HCT116 (cell line): ENCODE results near the gene TTLL11. TPM values are rescaled to one million over a fixed set of nuclear protein-coding genes. Genes with fewer than 3 reads are reported as not detected.

Experiments used
- ATAC-seq: fragments of 200-7000 bp; cut with Tn5 transposase; 2 replicates; pipeline ENCODE4 v1.9.1; 2020; ENCODE audit warnings: mild to moderate bottlenecking, moderate library complexity
- BruUV-seq: library from RNA; stranded (reverse); fragments of 400-500 nt; replicated peaks from 2 replicates; lab custom pipeline; 2021; lab: Mats Ljungman, UMichigan
- CTCF ChIA-PET: fragments of 300-600 bp; sonication (Branson Sonifier 250); formaldehyde crosslinking; loops from one replicate; lab custom pipeline; 2021; ENCODE audit warnings: antibody characterized with exemption; lab: Charles Lee
- POLR2A ChIA-PET: fragments of 300-600, 350-600 bp; sonication (Branson Sonifier 250); formaldehyde crosslinking; loops from one replicate; lab custom pipeline; 2021; ENCODE audit warnings: antibody characterized with exemption; lab: Charles Lee
- RAD21 ChIA-PET, 2 experiments: fragments of 300-600 bp; sonication (Branson Sonifier 250); formaldehyde crosslinking; loops; one replicate each; lab custom pipeline; 2023; ENCODE audit warnings: low total read pairs in 2 of 2; ENCODE audit not compliant: uncharacterized antibody in 2 of 2, unreplicated experiment in 2 of 2, low non-redundant PET in 1 of 2; lab: Charles Lee
- DNase-seq: peaks from one replicate; pipeline ENCODE4 v3.0.0-alpha.2; 2010; ENCODE audit warnings: low read depth, low spot score
- H2AFZ ChIP-seq: fragments of 200-600 bp; shearing (Covaris generic), sonication (generic); 2 replicates; pipeline ENCODE4 v1.6.1; 2017; ENCODE audit warnings: low read depth, mixed run types, mixed read lengths, antibody characterized with exemption, low read length; ENCODE audit not compliant: poor library complexity, severe bottlenecking
- H3K27ac ChIP-seq: 2 replicates; pipeline ENCODE4 v1.5.1; 2012; ENCODE audit warnings: low read depth, low read length
- H3K27me3 ChIP-seq: fragments of 200-600 bp; sonication (generic); 2 replicates; pipeline ENCODE4 v1.6.1; 2016; ENCODE audit warnings: mixed run types, low read length, mixed read lengths; ENCODE audit not compliant: insufficient read depth
- H3K36me3 ChIP-seq, 2 experiments: fragments of 200-500 bp in 1 of 2; fragments of 200-600 bp in 1 of 2; sonication (Bioruptor generic) in 1 of 2; sonication (generic) in 1 of 2; 2 replicates each; pipeline versions ENCODE4 v1.5.1 to v1.6.1; 2014 to 2016; ENCODE audit warnings: low read length in 2 of 2, inconsistent platforms in 1 of 2, mixed read lengths in 1 of 2, mixed run types in 1 of 2; ENCODE audit not compliant: insufficient read depth in 2 of 2, control insufficient read depth in 1 of 2
- H3K4me1 ChIP-seq, 2 experiments: fragments of 200-600 bp in 1 of 2; sonication (generic) in 1 of 2; 2 replicates each; pipeline versions ENCODE4 v1.5.1 to v1.6.1; 2012 to 2017; ENCODE audit warnings: low read length in 2 of 2, inconsistent platforms in 1 of 2, mild to moderate bottlenecking in 1 of 2, mixed read lengths in 1 of 2, mixed run types in 1 of 2, moderate library complexity in 1 of 2; ENCODE audit not compliant: insufficient read depth in 2 of 2, control insufficient read depth in 1 of 2
- H3K4me2 ChIP-seq: fragments of 200-600 bp; sonication (generic); 2 replicates; pipeline ENCODE4 v1.6.1; 2017; ENCODE audit warnings: mixed run types, low read length, mixed read lengths
- H3K4me3 ChIP-seq, 2 experiments: fragments of 200-600 bp in 1 of 2; sonication (generic) in 1 of 2; replicated peaks in 1 of 2; 2 replicates each; pipeline ENCODE4 v1.5.1; 2011 to 2016; ENCODE audit warnings: low read length in 2 of 2, control low read depth in 1 of 2, low read depth in 1 of 2, mild to moderate bottlenecking in 1 of 2, mixed read lengths in 1 of 2, mixed run types in 1 of 2
- H3K79me2 ChIP-seq: fragments of 200-600 bp; sonication (generic); 2 replicates; pipeline ENCODE4 v1.6.1; 2017; ENCODE audit warnings: mild to moderate bottlenecking, mixed run types, low read length, moderate library complexity, mixed read lengths; ENCODE audit not compliant: insufficient read depth
- H3K9ac ChIP-seq: fragments of 200-600 bp; sonication (generic); 2 replicates; pipeline ENCODE4 v1.6.1; 2016; ENCODE audit warnings: low read length, mixed read lengths
- H3K9me2 ChIP-seq: fragments of 200-600 bp; sonication (generic), shearing (Covaris generic); 2 replicates; pipeline ENCODE4 v1.6.1; 2017; ENCODE audit warnings: mixed run types, mild to moderate bottlenecking, moderate library complexity; ENCODE audit not compliant: insufficient read depth
- H3K9me3 ChIP-seq, 2 experiments: fragments of 200-500 bp in 1 of 2; fragments of 200-600 bp in 1 of 2; sonication (Bioruptor generic) in 1 of 2; sonication (generic) in 1 of 2; 2 replicates each; pipeline ENCODE4 v1.6.1; 2014 to 2017; ENCODE audit warnings: low read length in 2 of 2, mixed read lengths in 2 of 2, inconsistent platforms in 1 of 2, low read depth in 1 of 2, mild to moderate bottlenecking in 1 of 2, mixed run types in 1 of 2, moderate library complexity in 1 of 2; ENCODE audit not compliant: control insufficient read depth in 1 of 2, insufficient read depth in 1 of 2
- H4K20me1 ChIP-seq: fragments of 200-600 bp; sonication (generic), shearing (Covaris generic); 2 replicates; pipeline ENCODE4 v1.6.1; 2017; ENCODE audit warnings: mixed run types, mild to moderate bottlenecking, moderate library complexity; ENCODE audit not compliant: insufficient read depth
- CBX3 ChIP-seq: IDR thresholded peaks from 2 replicates; pipeline ENCODE4 v1.6.1; 2012; ENCODE audit warnings: low read depth
- ELF1 ChIP-seq: IDR thresholded peaks from 2 replicates; pipeline ENCODE4 v1.6.1; 2012; ENCODE audit warnings: low read depth, borderline replicate concordance
- EZH2phosphoT487 ChIP-seq: fragments of 200-600 bp; IDR thresholded peaks from 2 replicates; pipeline ENCODE4 v1.6.1; 2018; ENCODE audit warnings: antibody characterized with exemption, borderline replicate concordance
- JUND ChIP-seq: IDR thresholded peaks from 2 replicates; pipeline ENCODE4 v1.6.1; 2012
- POLR2A ChIP-seq: IDR thresholded peaks from 2 replicates; pipeline ENCODE4 v1.7.0; 2011; ENCODE audit warnings: borderline replicate concordance; ENCODE audit not compliant: insufficient read depth, insufficient read length; ENCODE audit errors: extremely low read depth
- POLR2AphosphoS5 ChIP-seq: IDR thresholded peaks from 2 replicates; pipeline ENCODE4 v1.6.1; 2011; ENCODE audit warnings: mild to moderate bottlenecking, low read depth, low read length, moderate library complexity
- RAD21 ChIP-seq: IDR thresholded peaks from 2 replicates; pipeline ENCODE4 v1.6.1; 2012; ENCODE audit warnings: low read depth, mild to moderate bottlenecking
- REST ChIP-seq: IDR thresholded peaks from 2 replicates; pipeline ENCODE4 v1.6.1; 2012; ENCODE audit warnings: low read depth
- SP1 ChIP-seq: IDR thresholded peaks from 2 replicates; pipeline ENCODE4 v1.6.1; 2012; ENCODE audit warnings: low read depth
- SRF ChIP-seq: IDR thresholded peaks from 2 replicates; pipeline ENCODE4 v1.6.1; 2012; ENCODE audit warnings: low read depth
- TCF7L2 ChIP-seq: IDR thresholded peaks from 2 replicates; pipeline ENCODE4 v1.7.0; 2011; ENCODE audit warnings: borderline replicate concordance, inconsistent platforms; ENCODE audit not compliant: insufficient read depth, insufficient read length; ENCODE audit errors: extremely low read depth
- ZBTB33 ChIP-seq: IDR thresholded peaks from 2 replicates; pipeline ENCODE4 v1.6.1; 2011; ENCODE audit warnings: mild to moderate bottlenecking, low read length, moderate library complexity; ENCODE audit not compliant: insufficient replicate concordance; ENCODE audit errors: extremely low read depth
- ZFX ChIP-seq: fragments of 450-650 bp; IDR thresholded peaks from 2 replicates; pipeline ENCODE4 v1.6.1; 2017
- ZNF274 ChIP-seq: fragments of 200-500 bp; sonication (Bioruptor generic); IDR thresholded peaks from 2 replicates; pipeline ENCODE4 v1.6.1; 2014; ENCODE audit warnings: mild to moderate bottlenecking, low read depth, low read length, inconsistent platforms
- intact Hi-C: fragments of 100-400 bp; cut with micrococcal nuclease; formaldehyde crosslinking; loops from 2 replicates; pipeline ENCODE4 v1.10.0; 2022
- total RNA-seq: library from RNA; stranded (reverse); gene quantifications from one replicate; pipeline ENCODE4 v1.2.1, GENCODE V29; 2021; ENCODE audit not compliant: unreplicated experiment

Gene TTLL11
- total RNA-seq, 1 experiment from 2014 or later, result 2.2 TPM

GRCh38 chr9:121878271-121878822, 214.8 kb downstream of the TTLL11 start:
- no peak for TF ChIP-seq JUND
- no peak for TF ChIP-seq POLR2A
- TF ChIP-seq SRF, result no peak
- no peak for TF ChIP-seq ZNF274
- no peak for TF ChIP-seq ELF1
- no peak for TF ChIP-seq REST
- TF ChIP-seq EZH2phosphoT487, result no peak
- no peak for TF ChIP-seq ZBTB33
- no peak for TF ChIP-seq ZFX
- TF ChIP-seq CBX3, result no peak
- no peak for TF ChIP-seq POLR2AphosphoS5
- TF ChIP-seq RAD21, result no peak
- TF ChIP-seq SP1, result no peak
- TF ChIP-seq TCF7L2, result no peak
- Histone ChIP-seq H3K4me3 (no peak overlapping the region), H3K27ac (no peak overlapping the region), H2AFZ (no peak overlapping the region), H3K36me3 (no peaks in the 10 kb centered on the region), H3K4me2 (no peak overlapping the region), H3K9me3 (no peaks in the 10 kb centered on the region), H4K20me1 (no peaks in the 10 kb centered on the region), H3K9me2 (no peaks in the 10 kb centered on the region), H3K79me2 (no peaks in the 10 kb centered on the region), H3K27me3 (peaks cover 4% of the 10 kb centered on the region; the same call in 1 of the 2 replicates), H3K9ac (no peak overlapping the region), H3K4me1 (no peaks in the 10 kb centered on the region)
- CTCF ChIA-PET, result no interaction called here
- DNase-seq, result no peak
- intact Hi-C loops, result no loop called here
- POLR2A ChIA-PET, result no interaction called here
- no peak for ATAC-seq
- BruUV-seq, result no TSS peak
- RAD21 ChIA-PET, result no interaction called here
